ENCODE results near the gene KBTBD2. TPM values are rescaled to one million over a fixed set of nuclear protein-coding genes. Genes with fewer than 3 reads are reported as not detected.

The KBTBD2 gene
- total and polyA plus RNA-seq, 2 donors (not counting 1 experiment from before 2014, with no cell fraction given) = 38.9 to 62.1 TPM

- no peaks in the 10 kb centered on the region for H3K27me3 ChIP-seq (replicated peaks in 1 of 4; ENCODE audit: control extremely low read depth in 1 of 4, control insufficient read depth in 3 of 4, insufficient read depth in 4 of 4, low read length in 3 of 4)
- no peak overlapping the region for H3K27ac Mint-ChIP-seq
- no peak overlapping the region for H2AFZ ChIP-seq (ENCODE audit: insufficient read depth, low read depth, low read length, poor library complexity, severe bottlenecking)
- ATAC-seq (ENCODE audit: low read depth) (no peak), DNase-seq (no peak)
- peak overlapping the region; percentile 73 for H3K9ac ChIP-seq (ENCODE audit: low read length)
- H3K4me3 ChIP-seq (ENCODE audit: control extremely low read depth in 1 of 5, extremely low read depth in 1 of 5, insufficient read depth in 1 of 5, low read depth in 2 of 5, low read length in 4 of 5) = peak overlapping the region in 1 of 5 experiments; percentile 78
- no peaks in the 10 kb centered on the region for H3K27me3 Mint-ChIP-seq
- H3K27ac ChIP-seq (ENCODE audit: low read length in 2 of 2) = peak overlapping the region in 1 of 2 donors; percentile 65
- intact Hi-C loops (cut with micrococcal nuclease) = loop anchor here (5.0 kb wide), 2 partner anchors 101 to 249 kb away; no protein-coding TSS in a partner anchor
- H3K4me1 ChIP-seq (ENCODE audit: control insufficient read depth in 2 of 2, insufficient read depth in 2 of 2, low read length in 2 of 2) = peaks cover 17 to 21% of the 10 kb centered on the region in 2 donors
- H3K4me2 ChIP-seq (replicated peaks; ENCODE audit: low read depth, low read length, poor library complexity, severe bottlenecking) = peak overlapping the region; percentile 85
- WGBS (ENCODE audit: insufficient coverage) = 75% methylated on average over 2 of the region's 5 CpGs
- peak overlapping the region; percentile 99 for H3K4me3 Mint-ChIP-seq
- peaks cover 37% of the 10 kb centered on the region for H3K79me2 ChIP-seq (ENCODE audit: control insufficient read depth, insufficient read depth, low read length)
- H3K4me1 Mint-ChIP-seq = peaks cover 23% of the 10 kb centered on the region
- H4K20me1 ChIP-seq (ENCODE audit: control insufficient read depth, insufficient read depth, low read length, poor library complexity, severe bottlenecking) = peaks cover 6% of the 10 kb centered on the region
- no peaks in the 10 kb centered on the region for H3K9me3 ChIP-seq (ENCODE audit: control extremely low read depth in 1 of 3, control insufficient read depth in 2 of 3, insufficient read depth in 1 of 3, low read length in 2 of 3)
- no peaks in the 10 kb centered on the region for H3K36me3 ChIP-seq (replicated peaks in 1 of 2; ENCODE audit: control extremely low read depth in 1 of 2, control insufficient read depth in 1 of 2, extremely low read depth in 1 of 2, insufficient read depth in 2 of 2, low read length in 1 of 2)
- ChIA-PET CTCF (interaction anchor here (0.7 to 10.1 kb wide), 7 partner anchors 49 to 232 kb away, joined by 3 to 122 read pairs (median 6); partner anchors contain the start of gene RP9), POLR2A (interaction anchor here (0.6 to 2.7 kb wide), 2 partner anchors 49 to 50 kb away, joined by 3 to 10 read pairs; partner anchors contain the start of gene KBTBD2)
- H3K9me3 Mint-ChIP-seq (ENCODE audit: insufficient read depth) = no peaks in the 10 kb centered on the region
- no peak for TF ChIP-seq CTCF (IDR thresholded peaks at IDR 0.05)
Observed at GRCh38 chr7:32941181-32941580, 49.6 kb upstream of the KBTBD2 start.

GRCh38 chr7:32937344-32938174 lies 46.0 kb upstream of the KBTBD2 start:
- H3K27ac ChIP-seq (ENCODE audit: low read length in 2 of 2) = no peak overlapping the region
- peaks cover 6% of the 10 kb centered on the region for H4K20me1 ChIP-seq (ENCODE audit: control insufficient read depth, insufficient read depth, low read length, poor library complexity, severe bottlenecking)
- H3K4me2 ChIP-seq (replicated peaks; ENCODE audit: low read depth, low read length, poor library complexity, severe bottlenecking) = no peak overlapping the region
- H3K27me3 Mint-ChIP-seq = no peaks in the 10 kb centered on the region
- H2AFZ ChIP-seq (ENCODE audit: insufficient read depth, low read depth, low read length, poor library complexity, severe bottlenecking) = no peak overlapping the region
- H3K4me3 Mint-ChIP-seq = no peak overlapping the region
- POLR2A ChIA-PET = no interaction called here
- H3K27ac Mint-ChIP-seq = no peak overlapping the region
- CTCF ChIA-PET = interaction anchor here (10.1 kb wide), 1 partner anchor 92 kb away, joined by 122 read pairs; no protein-coding TSS in a partner anchor
- no peaks in the 10 kb centered on the region for H3K9me3 ChIP-seq (ENCODE audit: control extremely low read depth in 1 of 3, control insufficient read depth in 2 of 3, insufficient read depth in 1 of 3, low read length in 2 of 3)
- H3K79me2 ChIP-seq (ENCODE audit: control insufficient read depth, insufficient read depth, low read length) = peaks cover 69% of the 10 kb centered on the region
- H3K36me3 ChIP-seq (replicated peaks in 1 of 2; ENCODE audit: control extremely low read depth in 1 of 2, control insufficient read depth in 1 of 2, extremely low read depth in 1 of 2, insufficient read depth in 2 of 2, low read length in 1 of 2) = no peaks in the 10 kb centered on the region
- no peaks in the 10 kb centered on the region for H3K9me3 Mint-ChIP-seq (ENCODE audit: insufficient read depth)
- ATAC-seq (ENCODE audit: low read depth) (no peak), DNase-seq (no peak)
- no peak overlapping the region for H3K9ac ChIP-seq (ENCODE audit: low read length)
- 99% methylated on average over 9 of the region's 10 CpGs for WGBS (ENCODE audit: insufficient coverage)
- intact Hi-C loops (cut with micrococcal nuclease) = no loop called here
- no peak overlapping the region for H3K4me3 ChIP-seq (ENCODE audit: control extremely low read depth in 1 of 5, extremely low read depth in 1 of 5, insufficient read depth in 1 of 5, low read depth in 2 of 5, low read length in 4 of 5)
- H3K4me1 ChIP-seq (ENCODE audit: control insufficient read depth in 2 of 2, insufficient read depth in 2 of 2, low read length in 2 of 2) = peaks cover 14 to 18% of the 10 kb centered on the region in 2 donors
- H3K4me1 Mint-ChIP-seq = peaks cover 23% of the 10 kb centered on the region
- H3K27me3 ChIP-seq (replicated peaks in 1 of 4; ENCODE audit: control extremely low read depth in 1 of 4, control insufficient read depth in 3 of 4, insufficient read depth in 4 of 4, low read length in 3 of 4) = no peaks in the 10 kb centered on the region
- TF ChIP-seq EZH2 (IDR thresholded peaks at IDR 0.05; ENCODE audit: borderline replicate concordance, insufficient read depth, low read depth, low read length, poor library complexity, severe bottlenecking) (no peak), CTCF (IDR thresholded peaks at IDR 0.05) (no peak)

Measured in B cell (primary cell).